ENCODE data around the gene CISD3. TPM values are rescaled to one million over a fixed set of nuclear protein-coding genes. Genes with fewer than 3 reads are reported as not detected.
A peak's percentile ranks its signal among the peaks of the same experiment; 100 is the strongest.

CISD3 gene
- total RNA-seq, 1 donor from 2014 or later: 9.0 TPM

DNA sequence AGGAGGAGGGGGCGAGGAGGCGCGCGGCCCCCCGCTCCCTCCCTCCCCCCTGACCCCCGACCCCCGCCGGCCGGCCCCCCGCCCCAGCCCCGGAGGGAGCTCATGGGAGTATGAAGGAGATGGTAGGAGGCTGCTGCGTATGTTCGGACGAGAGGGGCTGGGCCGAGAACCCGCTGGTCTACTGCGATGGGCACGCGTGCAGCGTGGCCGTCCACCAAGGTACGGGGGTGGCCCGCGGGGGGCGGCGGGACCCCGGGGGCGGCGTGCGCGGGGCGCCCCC is 24.7 kb upstream of the CISD3 start:
- H3K4me1 Mint-ChIP-seq: peaks cover 54% of the 10 kb centered on the region
- TF ChIP-seq, protein P1, sequence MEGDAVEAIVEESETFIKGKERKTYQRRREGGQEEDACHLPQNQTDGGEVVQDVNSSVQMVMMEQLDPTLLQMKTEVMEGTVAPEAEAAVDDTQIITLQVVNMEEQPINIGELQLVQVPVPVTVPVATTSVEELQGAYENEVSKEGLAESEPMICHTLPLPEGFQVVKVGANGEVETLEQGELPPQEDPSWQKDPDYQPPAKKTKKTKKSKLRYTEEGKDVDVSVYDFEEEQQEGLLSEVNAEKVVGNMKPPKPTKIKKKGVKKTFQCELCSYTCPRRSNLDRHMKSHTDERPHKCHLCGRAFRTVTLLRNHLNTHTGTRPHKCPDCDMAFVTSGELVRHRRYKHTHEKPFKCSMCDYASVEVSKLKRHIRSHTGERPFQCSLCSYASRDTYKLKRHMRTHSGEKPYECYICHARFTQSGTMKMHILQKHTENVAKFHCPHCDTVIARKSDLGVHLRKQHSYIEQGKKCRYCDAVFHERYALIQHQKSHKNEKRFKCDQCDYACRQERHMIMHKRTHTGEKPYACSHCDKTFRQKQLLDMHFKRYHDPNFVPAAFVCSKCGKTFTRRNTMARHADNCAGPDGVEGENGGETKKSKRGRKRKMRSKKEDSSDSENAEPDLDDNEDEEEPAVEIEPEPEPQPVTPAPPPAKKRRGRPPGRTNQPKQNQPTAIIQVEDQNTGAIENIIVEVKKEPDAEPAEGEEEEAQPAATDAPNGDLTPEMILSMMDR (conservative IDR thresholded peaks at IDR 0.05): no peak
- no peak overlapping the region for H3K27ac Mint-ChIP-seq (ENCODE audit: unreplicated experiment)
- peak; percentile 43 for DNase-seq (ENCODE audit: low read depth, low spot score)
- peaks cover 9% of the 10 kb centered on the region for H3K36me3 Mint-ChIP-seq (ENCODE audit: low read depth)
- peaks cover 44% of the 10 kb centered on the region for H3K27me3 Mint-ChIP-seq (ENCODE audit: low read depth)
- no peaks in the 10 kb centered on the region for H3K9me3 Mint-ChIP-seq
- H3K4me3 Mint-ChIP-seq: peak overlapping the region; percentile 93

DNA sequence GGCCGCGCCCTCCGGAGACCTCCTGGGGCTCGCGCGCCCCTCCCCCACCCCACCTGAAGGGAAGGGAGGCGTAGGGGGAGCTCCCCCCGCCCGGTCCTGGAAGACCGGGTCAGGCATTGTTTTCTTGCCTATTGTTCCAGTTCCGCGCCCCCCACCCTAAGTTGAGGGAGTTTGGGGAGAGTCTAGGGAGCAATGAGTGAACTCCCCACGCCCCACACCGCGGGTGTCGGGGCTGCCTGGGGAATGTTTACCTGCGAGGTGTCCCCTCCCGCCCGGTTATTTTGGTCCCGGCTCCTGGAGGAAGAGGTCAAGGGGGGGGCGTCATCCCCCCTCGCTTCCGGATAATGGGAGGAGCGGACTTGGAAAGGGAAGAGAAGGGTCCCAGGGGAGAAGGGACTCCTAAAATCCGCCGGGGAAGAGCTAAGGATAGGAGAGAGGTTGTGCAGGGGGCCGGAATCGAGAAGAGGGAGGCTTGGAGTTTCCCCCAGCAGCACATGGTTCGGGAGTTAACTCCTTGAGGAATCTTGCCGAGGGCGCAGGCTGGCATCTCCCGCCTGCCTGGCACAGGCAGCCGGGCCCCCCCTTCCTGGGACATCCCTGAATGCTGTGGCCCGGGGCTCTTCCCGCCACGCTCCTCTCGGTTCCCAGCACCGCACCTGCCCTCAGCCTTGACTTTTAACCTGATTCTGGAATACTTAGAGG is 24.2 kb upstream of the CISD3 start:
- peak overlapping the region; percentile 93 for H3K4me3 Mint-ChIP-seq
- DNase-seq (ENCODE audit: low read depth, low spot score): no peak
- H3K9me3 Mint-ChIP-seq: no peaks in the 10 kb centered on the region
- H3K27ac Mint-ChIP-seq (ENCODE audit: unreplicated experiment): no peak overlapping the region
- H3K36me3 Mint-ChIP-seq (ENCODE audit: low read depth): peaks cover 9% of the 10 kb centered on the region
- TF ChIP-seq, protein P1 (conservative IDR thresholded peaks at IDR 0.05): no peak
- H3K27me3 Mint-ChIP-seq (ENCODE audit: low read depth): peaks cover 41% of the 10 kb centered on the region
- H3K4me1 Mint-ChIP-seq: peaks cover 54% of the 10 kb centered on the region

DNA sequence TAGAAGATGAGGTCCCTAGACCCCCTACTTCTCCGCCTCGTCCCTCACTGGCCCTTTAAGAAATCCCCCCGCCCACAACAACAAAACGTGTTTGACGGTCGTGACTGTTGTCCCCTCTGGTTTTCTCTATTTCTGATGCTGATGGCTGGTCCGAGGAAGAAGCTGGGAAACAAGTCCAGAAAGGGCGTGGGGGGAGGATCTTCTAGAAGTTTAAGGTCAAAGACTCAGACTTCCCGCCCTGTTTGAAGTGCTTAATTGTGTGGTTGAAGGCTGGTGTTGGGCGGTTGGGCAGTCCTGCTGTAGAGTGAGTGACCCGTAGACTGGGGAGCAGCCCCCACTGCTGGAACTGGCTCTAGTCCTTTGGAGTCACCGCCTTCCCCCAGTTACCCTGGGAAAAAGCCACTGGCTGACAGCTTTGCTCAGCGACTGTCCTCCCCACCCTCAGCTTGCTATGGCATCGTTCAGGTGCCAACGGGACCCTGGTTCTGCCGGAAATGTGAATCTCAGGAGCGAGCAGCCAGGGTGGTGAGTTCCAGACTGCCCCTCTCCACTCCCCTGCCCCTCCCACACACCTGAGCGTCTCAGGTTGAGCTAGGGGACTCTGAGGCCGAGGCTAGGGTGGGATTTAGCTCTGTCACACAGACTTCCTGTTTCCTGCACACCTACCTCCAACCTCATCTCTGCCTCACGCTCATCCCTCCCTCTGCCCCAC is 23.5 kb upstream of the CISD3 start:
- no peak for DNase-seq (ENCODE audit: low read depth, low spot score)
- peaks cover 50% of the 10 kb centered on the region for H3K4me1 Mint-ChIP-seq
- peaks cover 9% of the 10 kb centered on the region for H3K36me3 Mint-ChIP-seq (ENCODE audit: low read depth)
- TF ChIP-seq, protein P1 (conservative IDR thresholded peaks at IDR 0.05): no peak
- H3K27me3 Mint-ChIP-seq (ENCODE audit: low read depth): peaks cover 34% of the 10 kb centered on the region
- H3K27ac Mint-ChIP-seq (ENCODE audit: unreplicated experiment): no peak overlapping the region
- H3K9me3 Mint-ChIP-seq: no peaks in the 10 kb centered on the region
- peak overlapping the region; percentile 93 for H3K4me3 Mint-ChIP-seq

DNA sequence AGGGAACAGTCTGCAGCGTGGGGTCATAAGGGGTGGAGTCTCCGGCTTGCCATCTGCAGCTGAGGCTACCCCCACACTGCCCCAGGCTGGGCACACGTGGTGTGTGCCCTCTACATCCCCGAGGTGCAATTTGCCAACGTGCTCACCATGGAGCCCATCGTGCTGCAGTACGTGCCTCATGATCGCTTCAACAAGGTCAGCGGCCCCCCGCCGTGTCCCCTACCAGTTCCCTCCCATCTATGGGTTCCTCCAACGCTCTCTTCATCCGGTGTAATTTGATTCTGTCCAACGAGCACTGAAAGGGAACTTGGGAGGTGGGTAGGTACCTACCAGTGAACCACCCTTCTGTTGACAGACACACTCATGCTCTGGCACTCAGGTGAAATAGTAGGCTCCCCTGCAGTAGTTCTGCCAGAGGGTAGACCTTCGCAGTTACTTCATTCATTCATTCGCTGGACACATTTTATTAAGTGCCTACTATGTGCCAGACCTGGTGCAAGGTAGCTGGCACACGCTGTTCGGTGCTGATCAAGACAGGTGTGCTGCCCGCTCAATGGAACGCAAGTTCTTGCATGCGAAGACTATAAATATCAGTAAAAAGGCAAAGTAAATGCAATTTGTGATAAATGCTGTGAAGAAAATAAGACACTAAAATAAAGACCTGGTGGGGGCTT is 22.3 kb upstream of the CISD3 start:
- Mint-ChIP-seq H3K27ac (ENCODE audit: unreplicated experiment) (no peak overlapping the region), H3K27me3 (ENCODE audit: low read depth) (peaks cover 25% of the 10 kb centered on the region), H3K36me3 (ENCODE audit: low read depth) (peaks cover 9% of the 10 kb centered on the region), H3K9me3 (no peaks in the 10 kb centered on the region), H3K4me3 (peak overlapping the region; percentile 93), H3K4me1 (peaks cover 42% of the 10 kb centered on the region)
- TF ChIP-seq, protein P1 (conservative IDR thresholded peaks at IDR 0.05): no peak
- no peak for DNase-seq (ENCODE audit: low read depth, low spot score)

DNA sequence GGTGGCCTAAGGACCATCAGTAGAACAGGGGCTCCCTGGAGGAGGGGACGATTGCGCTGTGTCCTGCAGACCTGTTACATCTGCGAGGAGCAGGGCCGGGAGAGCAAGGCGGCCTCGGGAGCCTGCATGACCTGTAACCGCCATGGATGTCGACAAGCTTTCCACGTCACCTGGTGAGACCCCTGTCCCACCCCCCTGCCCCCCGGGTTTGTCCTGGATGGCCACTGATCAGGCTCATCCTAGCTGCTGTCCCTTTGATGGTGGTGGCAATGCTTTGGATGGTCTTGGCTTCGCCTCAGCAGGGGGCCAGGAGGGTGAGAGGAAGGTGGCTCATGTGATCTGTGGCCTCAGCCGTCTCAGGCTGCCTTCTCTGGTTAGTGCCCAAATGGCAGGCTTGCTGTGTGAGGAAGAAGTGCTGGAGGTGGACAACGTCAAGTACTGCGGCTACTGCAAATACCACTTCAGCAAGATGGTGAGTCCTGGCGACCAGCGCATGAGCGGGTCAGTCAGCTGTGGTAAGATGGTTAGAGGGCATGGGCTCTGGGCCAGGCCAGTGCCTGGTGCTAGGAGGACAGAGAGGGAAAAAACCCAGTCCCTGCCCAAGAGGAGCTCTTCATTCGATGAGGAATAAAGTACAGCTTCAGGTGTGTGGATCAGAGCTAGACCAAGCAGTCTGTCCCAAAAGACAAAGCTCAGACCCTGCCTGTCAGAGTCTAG is 20.9 kb upstream of the CISD3 start:
- H3K4me1 Mint-ChIP-seq: peaks cover 28% of the 10 kb centered on the region
- no peaks in the 10 kb centered on the region for H3K9me3 Mint-ChIP-seq
- H3K27me3 Mint-ChIP-seq (ENCODE audit: low read depth): peaks cover 11% of the 10 kb centered on the region
- DNase-seq (ENCODE audit: low read depth, low spot score): no peak
- H3K27ac Mint-ChIP-seq (ENCODE audit: unreplicated experiment): peak overlapping the region; percentile 94
- peaks cover 9% of the 10 kb centered on the region for H3K36me3 Mint-ChIP-seq (ENCODE audit: low read depth)
- TF ChIP-seq, protein P1 (conservative IDR thresholded peaks at IDR 0.05): no peak
- no peak overlapping the region for H3K4me3 Mint-ChIP-seq
